Ovary (tissue), 3 donors: ENCODE results near the gene C15orf62.

Experiments used
- EP300 ChIP-seq: sonication (generic); formaldehyde crosslinking; IDR thresholded peaks from one replicate; pipeline ENCODE4 v1.6.1; 2017; ENCODE audit warnings: antibody characterized with exemption
- POLR2A ChIP-seq: fragments of 450-650 bp; IDR thresholded peaks from one replicate; pipeline ENCODE4 v1.6.1; 2017; ENCODE audit warnings: antibody characterized with exemption, mild to moderate bottlenecking, moderate library complexity
- TF ChIP-seq, protein P1 (sequence below), 3 donors: fragments of 450-650 bp in 2 of 3; fragments of 200-600 bp in 1 of 3; IDR thresholded peaks; one replicate each; pipeline versions ENCODE4 v1.5.1 to v1.8.0; 2016 to 2022; ENCODE audit warnings: antibody characterized with exemption in 3 of 3, mild to moderate bottlenecking in 1 of 3
- donor health status: DM: no; HTN: no; CAD: no.

DNA sequence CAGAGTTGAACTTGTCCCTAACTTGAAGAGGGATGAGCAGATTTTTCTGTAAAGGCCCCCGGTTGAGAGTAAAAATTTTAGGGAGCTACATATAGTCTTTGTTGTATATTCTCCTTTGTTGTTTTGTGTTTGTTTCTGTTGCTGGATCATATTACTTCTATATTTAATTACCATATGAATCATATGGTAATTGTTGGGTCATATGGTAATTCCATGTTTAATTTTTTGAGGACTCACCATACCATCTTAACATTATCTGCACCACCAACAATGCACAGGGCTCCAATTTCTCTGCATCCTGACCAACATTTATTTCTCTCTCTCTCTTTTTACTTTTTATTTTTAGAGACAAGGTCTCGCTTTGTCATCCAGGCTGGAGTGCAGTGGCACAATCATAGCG lies 29.7 kb downstream of the C15orf62 start:
- TF ChIP-seq POLR2A (no peak), EP300 (no peak)
- TF ChIP-seq, protein P1, sequence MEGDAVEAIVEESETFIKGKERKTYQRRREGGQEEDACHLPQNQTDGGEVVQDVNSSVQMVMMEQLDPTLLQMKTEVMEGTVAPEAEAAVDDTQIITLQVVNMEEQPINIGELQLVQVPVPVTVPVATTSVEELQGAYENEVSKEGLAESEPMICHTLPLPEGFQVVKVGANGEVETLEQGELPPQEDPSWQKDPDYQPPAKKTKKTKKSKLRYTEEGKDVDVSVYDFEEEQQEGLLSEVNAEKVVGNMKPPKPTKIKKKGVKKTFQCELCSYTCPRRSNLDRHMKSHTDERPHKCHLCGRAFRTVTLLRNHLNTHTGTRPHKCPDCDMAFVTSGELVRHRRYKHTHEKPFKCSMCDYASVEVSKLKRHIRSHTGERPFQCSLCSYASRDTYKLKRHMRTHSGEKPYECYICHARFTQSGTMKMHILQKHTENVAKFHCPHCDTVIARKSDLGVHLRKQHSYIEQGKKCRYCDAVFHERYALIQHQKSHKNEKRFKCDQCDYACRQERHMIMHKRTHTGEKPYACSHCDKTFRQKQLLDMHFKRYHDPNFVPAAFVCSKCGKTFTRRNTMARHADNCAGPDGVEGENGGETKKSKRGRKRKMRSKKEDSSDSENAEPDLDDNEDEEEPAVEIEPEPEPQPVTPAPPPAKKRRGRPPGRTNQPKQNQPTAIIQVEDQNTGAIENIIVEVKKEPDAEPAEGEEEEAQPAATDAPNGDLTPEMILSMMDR (IDR thresholded peaks at IDR 0.05), result no peak
